ENCODE results near the gene NHSL2.

DNA sequence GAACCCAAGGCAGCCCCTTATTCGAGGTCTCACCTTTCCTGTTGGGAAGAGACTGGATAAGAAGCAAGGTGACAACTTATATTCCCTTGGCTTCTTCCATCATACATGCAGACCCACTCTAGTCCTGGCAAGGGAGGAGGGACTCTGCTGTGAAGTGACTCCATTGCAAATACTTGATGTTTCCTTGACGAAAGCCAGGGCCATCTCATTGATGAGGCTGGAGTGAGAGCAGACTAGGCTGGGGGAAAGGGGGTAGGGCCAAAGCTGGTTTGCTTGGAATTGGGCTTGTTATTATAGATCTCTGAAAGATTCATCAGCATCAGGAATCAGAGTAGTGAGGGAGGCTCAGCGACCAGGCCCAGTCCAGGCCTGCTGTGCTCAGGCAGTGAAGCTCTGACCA lies 2.3 kb upstream of the NHSL2 start:
- TF ChIP-seq GATA2 (IDR thresholded peaks at IDR 0.05; ENCODE audit: low read depth, low read length) (no peak), GATA3 (IDR thresholded peaks at IDR 0.05; ENCODE audit: low read depth, low read length) (no peak)
